Activated CD4-positive, alpha-beta T cell treated with anti-CD3 and anti-CD28 coated beads for 1 hour (primary cell): ENCODE measurements around the gene SCLY.

Experiments
- DNase-seq: peaks from one replicate; pipeline ENCODE4 v3.0.0-alpha.2; 2020

SCLY gene

DNA sequence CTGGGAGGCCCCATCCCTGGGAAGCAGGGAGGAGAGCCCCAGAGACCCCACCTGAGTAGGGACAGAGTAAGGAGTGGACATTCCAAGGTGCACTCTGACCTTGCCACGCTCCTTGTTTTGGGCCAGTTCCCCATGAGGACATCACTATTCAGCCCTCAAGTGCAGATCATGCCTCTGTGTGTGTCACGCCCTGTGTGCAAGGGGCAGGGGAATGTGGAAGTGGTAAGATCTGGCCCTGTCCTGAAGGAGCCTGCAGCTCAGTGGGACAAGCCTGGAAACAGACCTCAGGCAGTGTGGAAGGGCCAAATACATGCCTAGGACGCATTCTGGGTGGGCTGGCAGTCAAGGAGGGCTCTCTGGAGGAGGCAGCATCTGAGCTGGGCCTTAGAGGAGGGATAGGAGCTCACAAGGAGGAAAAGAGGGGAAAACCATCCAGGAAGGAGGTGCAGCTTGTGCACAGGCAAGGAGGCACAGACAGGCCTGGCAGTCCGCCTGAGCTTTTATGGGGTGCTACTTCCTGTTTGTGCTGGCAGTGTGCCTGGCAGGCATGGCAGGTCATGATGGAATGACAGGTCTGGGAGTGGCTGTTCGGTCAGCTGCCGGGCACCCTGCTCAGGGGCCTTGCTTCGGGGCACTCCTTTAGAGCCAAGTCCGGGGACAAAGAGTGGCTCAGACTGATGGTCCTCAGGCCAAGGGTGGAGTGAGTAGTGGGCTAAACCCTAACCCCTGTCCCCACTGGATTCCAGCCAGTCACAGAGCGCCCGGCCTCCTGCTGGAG lies 80.9 kb downstream of the SCLY start:
- no peak for DNase-seq

DNA sequence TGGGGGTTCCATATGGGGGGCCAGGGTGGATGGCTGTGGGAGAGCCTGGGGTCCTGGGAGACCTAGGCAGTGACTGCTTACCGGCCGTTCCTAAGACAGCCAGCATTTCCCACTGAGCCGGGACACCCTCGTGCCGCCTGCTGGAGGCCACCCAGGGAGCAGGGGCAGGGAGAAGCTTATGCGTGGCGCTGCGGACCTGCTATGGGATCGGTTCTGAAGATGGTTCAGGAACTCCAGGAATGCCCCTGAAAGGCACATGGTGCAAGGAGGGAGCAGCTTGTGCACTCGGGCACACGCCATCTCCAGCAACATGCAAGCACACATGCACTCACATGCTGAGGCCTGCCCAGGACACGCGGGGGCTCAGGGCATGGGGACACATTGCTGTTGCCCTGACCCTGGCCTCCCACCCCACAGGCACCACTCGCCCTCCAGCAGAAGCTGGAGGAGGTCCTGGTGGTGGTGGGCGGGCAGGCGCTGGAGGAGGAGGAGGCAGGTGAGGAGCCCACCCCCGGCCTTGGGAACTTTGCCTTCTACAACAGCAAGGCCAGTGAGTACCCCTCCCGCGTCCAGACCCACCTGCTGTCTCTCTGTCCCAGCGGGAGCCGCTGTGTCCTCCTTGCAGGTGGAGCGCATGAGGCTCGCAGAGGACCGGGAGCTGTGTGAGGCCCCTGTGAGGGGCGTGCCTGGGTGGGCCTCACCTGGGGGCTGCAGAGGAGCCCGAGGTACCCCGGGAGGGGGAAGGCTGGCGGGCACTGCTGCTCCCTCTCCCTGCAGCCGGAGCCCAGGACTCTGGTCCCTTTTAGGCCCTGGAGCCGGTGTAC lies 81.8 kb downstream of the SCLY start:
- no peak for DNase-seq

DNA sequence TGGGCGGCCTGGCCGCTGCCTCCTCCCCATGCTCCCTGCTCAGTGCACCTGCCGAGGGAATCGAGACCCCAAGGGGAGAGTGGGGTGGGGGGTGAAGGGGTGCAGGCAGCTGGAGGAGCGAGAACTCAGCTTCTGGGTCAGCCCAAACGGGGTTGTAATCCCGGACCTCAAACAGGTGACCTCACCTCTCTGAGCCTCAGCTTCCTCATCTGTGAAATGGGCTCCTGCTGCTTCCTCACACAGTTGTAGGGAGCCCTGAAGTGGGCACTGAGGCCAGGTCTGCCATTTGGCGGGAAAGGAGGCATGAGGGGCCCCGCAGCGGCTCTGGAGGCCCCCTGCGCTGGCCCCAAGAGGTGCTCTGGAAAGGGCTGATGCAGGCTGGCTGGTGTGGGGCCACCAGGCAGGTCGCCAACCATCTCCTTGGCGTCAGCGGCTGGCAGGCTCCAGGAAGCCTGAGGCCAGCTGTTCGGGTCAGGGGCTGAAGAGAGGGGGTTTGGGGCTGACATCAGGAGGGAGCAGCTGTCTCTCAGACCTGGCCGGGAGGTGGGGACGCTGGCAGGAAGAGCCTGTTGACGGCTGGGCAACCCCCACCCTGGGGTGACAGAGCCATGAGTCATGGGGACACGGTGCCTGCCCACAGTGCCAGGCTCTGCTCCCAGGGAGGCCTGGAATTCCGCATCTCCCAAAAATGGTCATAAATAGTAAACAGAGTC lies 82.6 kb downstream of the SCLY start:
- no peak for DNase-seq

DNA sequence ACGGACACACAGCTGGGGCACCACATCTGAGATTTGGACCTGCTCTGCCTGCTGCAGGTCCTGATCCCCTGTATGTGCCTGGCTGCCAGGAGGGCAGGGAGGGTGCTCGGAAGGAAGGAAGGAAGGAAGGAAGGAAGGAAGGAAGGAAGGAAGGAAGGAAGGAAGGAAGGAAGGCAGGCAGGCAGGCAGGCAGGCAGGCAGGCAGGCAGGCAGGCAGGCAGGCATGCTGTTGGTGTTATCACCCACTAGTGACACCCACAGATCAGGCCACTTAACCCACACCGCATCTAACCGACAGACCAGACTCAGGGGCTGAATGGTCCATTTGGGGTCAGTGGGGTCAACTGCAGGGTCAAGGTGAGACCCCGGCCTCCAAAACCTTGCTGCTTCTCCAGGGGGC lies 83.5 kb downstream of the SCLY start:
- DNase-seq = no peak

DNA sequence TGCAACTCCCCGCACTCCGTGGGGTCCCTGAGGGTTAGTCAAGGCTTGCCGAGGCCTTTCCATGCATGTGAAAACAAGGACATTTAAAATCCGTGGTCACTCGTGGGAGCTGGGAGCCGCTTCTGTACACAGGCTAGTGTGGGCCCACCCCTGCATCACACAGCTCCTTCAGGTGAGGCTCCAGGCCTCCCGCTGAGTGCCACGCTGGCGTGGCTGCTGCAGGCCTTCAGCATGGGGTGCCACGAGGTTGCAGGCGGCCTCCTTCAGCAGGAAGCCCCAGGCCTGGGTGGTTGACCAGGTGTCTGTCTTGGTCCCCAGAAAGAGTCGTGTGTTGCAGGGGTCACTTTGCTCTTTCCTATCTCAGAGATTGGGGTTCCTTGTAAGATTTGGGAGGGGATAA lies 84.2 kb downstream of the SCLY start:
- DNase-seq = no peak

DNA sequence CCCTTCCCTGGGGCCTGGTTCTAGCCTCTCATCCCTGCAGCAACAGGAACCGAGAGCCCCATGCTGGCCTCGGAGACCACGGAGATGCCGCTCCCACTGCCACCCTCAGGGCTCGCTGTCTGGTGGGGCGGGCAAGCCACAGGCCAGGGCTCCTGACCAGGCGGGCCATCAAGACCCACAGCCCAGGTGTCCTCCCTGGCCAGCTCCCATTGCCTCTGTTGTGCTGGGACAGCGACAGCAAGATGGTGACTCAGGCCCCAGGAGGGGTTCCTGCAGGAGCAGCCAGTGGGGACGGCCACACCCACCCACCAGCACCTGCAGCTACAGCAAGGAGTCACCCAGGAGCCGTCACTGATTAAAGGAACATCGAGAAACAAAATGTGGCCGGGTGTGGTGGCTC lies 85.0 kb downstream of the SCLY start:
- no peak for DNase-seq

DNA sequence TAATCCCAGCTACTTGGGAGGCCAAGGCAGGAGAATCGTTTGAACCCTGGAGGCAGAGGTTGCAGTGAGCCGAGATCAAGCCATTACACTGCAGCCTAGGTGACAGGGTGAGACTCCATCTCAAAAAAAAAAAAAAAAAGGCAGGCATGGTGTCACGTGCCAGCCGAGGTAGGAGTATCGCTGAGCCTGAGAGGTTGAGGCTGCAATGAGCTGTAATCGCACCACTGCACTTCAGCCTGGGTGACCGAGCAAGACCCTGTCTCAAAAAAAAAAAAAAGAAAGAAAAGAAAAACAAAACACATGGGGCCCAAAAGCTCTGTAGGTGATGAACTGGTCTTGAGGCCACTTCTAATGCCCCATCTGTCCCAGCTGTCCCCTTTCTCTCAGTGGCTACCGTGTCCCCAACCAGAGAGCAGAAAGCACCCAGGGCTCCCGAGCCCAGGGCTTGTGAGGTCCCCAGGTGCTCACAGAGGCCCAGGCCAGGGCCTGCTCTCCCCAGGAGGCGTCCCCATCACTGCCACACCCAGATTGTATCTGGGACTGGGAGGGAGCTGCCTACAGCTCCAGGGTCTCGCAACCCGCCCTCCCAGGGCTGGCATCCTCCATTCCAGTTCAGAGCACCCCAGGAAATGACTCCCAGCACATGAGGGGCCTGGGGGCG lies 86.2 kb downstream of the SCLY start:
- no peak for DNase-seq

DNA sequence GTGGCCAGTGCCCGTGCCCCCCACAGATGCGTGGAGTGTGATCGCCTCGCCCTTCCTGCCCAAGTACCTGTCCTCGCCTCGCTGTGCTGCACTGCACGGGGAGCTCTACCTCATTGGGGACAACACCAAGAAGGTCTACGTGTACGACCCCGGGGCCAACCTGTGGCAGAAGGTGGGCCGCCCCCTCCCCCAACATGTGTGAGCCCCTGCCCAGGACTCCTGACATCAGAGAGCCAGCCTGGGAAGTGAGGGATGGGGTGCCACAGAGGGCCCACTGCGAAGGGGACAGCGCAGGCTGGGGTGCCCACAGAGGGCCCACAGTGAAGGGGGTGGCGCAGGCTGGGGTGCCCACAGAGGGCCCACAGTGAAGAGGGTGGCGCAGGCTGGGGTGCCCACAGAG lies 88.2 kb downstream of the SCLY start:
- no peak for DNase-seq
